OCI-LY7 (cell line): ENCODE measurements around the gene ENO2. TPM values are rescaled to one million over a fixed set of nuclear protein-coding genes. Genes with fewer than 3 reads are reported as not detected.

Experiments
- BruUV-seq: library from RNA; stranded (reverse); fragments of 400-500 nt; replicated peaks from 2 replicates; lab custom pipeline; 2021; lab: Mats Ljungman, UMichigan
- CTCF ChIA-PET: fragments of 300-600 bp; sonication (Branson Sonifier 250); formaldehyde crosslinking; loops from one replicate; lab custom pipeline; 2022; ENCODE audit warnings: antibody characterized with exemption; ENCODE audit not compliant: unreplicated experiment; lab: Charles Lee
- POLR2A ChIA-PET: fragments of 300-600 bp; sonication (Branson Sonifier 250); formaldehyde crosslinking; loops from one replicate; lab custom pipeline; 2022; ENCODE audit warnings: antibody characterized with exemption; lab: Charles Lee
- DNase-seq: peaks from one replicate; pipeline ENCODE4 v3.0.0-alpha.2; 2015; ENCODE audit warnings: low spot score
- H2AFZ ChIP-seq: fragments of 200-600 bp; sonication (generic), shearing (Covaris generic); 2 replicates; pipeline ENCODE4 v1.6.1; 2014; ENCODE audit warnings: mild to moderate bottlenecking, antibody characterized with exemption, low read length, moderate library complexity
- H3K27ac ChIP-seq: fragments of 200-600 bp; sonication (generic); 2 replicates; pipeline ENCODE4 v1.5.1; 2014; ENCODE audit warnings: mixed run types, low read depth, mild to moderate bottlenecking, moderate library complexity, low read length, inconsistent platforms; ENCODE audit not compliant: poor library complexity, severe bottlenecking
- H3K36me3 ChIP-seq: fragments of 200-600 bp; sonication (generic); 2 replicates; pipeline ENCODE4 v1.6.1; 2014; ENCODE audit warnings: mild to moderate bottlenecking, antibody characterized with exemption, low read length, moderate library complexity, mixed read lengths; ENCODE audit not compliant: insufficient read depth
- H3K4me1 ChIP-seq: fragments of 200-600 bp; sonication (generic); 2 replicates; pipeline ENCODE4 v1.5.1; 2014; ENCODE audit warnings: mild to moderate bottlenecking, low read length; ENCODE audit not compliant: insufficient read depth, poor library complexity, severe bottlenecking
- H3K4me2 ChIP-seq: fragments of 200-600 bp; sonication (generic); 2 replicates; pipeline ENCODE4 v1.6.1; 2014; ENCODE audit warnings: mild to moderate bottlenecking, low read length
- H3K4me3 ChIP-seq: fragments of 200-600 bp; sonication (generic); 2 replicates; pipeline ENCODE4 v1.5.1; 2014; ENCODE audit warnings: mild to moderate bottlenecking, low read depth, low read length; ENCODE audit not compliant: poor library complexity, severe bottlenecking
- H3K79me2 ChIP-seq: fragments of 200-600 bp; sonication (generic); 2 replicates; pipeline ENCODE4 v1.6.1; 2016; ENCODE audit warnings: low read depth, mild to moderate bottlenecking, low read length, moderate library complexity, mixed read lengths; ENCODE audit not compliant: insufficient read depth
- H3K9me2 ChIP-seq: fragments of 200-600 bp; sonication (generic); 2 replicates; pipeline ENCODE4 v1.6.1; 2016; ENCODE audit warnings: mild to moderate bottlenecking, low read length, mixed read lengths; ENCODE audit not compliant: insufficient read depth
- H3K9me3 ChIP-seq: fragments of 200-600 bp; sonication (generic); 2 replicates; pipeline ENCODE4 v1.6.1; 2014; ENCODE audit warnings: mild to moderate bottlenecking, mixed run types, low read length, mixed read lengths
- H4K20me1 ChIP-seq: fragments of 200-600 bp; sonication (generic); 2 replicates; pipeline ENCODE4 v1.6.1; 2014; ENCODE audit warnings: mild to moderate bottlenecking, antibody characterized with exemption, low read length, moderate library complexity, mixed read lengths; ENCODE audit not compliant: insufficient read depth
- CTCF ChIP-seq: fragments of 200-600 bp; sonication (generic); conservative IDR thresholded peaks from 2 replicates; pipeline ENCODE4 v1.5.1; 2014; ENCODE audit warnings: mild to moderate bottlenecking, antibody characterized with exemption, low read length, moderate library complexity, mixed read lengths
- EZH2phosphoT487 ChIP-seq: fragments of 200-600 bp; sonication (generic); IDR thresholded peaks from 2 replicates; pipeline ENCODE4 v1.6.1; 2018; ENCODE audit warnings: low read depth, borderline replicate concordance, mild to moderate bottlenecking, mixed run types, antibody characterized with exemption, low read length, moderate library complexity, mixed read lengths
- intact Hi-C: fragments of 100-400 bp; cut with micrococcal nuclease; formaldehyde crosslinking; loops from one replicate; pipeline ENCODE4 v1.10.0; 2022; ENCODE audit not compliant: unreplicated experiment
- total RNA-seq, 2 experiments: library from RNA; depleted of rRNA in 1 of 2; stranded (reverse); fragments of >200 nt in 1 of 2; shearing (Covaris generic) in 1 of 2; gene quantifications; 2 replicates each; pipeline ENCODE4 v1.2.3, GENCODE V29; 2014 to 2022

ENO2 gene
- total RNA-seq, 2 experiments from 2014 or later = 24.9 to 89.5 TPM

DNA sequence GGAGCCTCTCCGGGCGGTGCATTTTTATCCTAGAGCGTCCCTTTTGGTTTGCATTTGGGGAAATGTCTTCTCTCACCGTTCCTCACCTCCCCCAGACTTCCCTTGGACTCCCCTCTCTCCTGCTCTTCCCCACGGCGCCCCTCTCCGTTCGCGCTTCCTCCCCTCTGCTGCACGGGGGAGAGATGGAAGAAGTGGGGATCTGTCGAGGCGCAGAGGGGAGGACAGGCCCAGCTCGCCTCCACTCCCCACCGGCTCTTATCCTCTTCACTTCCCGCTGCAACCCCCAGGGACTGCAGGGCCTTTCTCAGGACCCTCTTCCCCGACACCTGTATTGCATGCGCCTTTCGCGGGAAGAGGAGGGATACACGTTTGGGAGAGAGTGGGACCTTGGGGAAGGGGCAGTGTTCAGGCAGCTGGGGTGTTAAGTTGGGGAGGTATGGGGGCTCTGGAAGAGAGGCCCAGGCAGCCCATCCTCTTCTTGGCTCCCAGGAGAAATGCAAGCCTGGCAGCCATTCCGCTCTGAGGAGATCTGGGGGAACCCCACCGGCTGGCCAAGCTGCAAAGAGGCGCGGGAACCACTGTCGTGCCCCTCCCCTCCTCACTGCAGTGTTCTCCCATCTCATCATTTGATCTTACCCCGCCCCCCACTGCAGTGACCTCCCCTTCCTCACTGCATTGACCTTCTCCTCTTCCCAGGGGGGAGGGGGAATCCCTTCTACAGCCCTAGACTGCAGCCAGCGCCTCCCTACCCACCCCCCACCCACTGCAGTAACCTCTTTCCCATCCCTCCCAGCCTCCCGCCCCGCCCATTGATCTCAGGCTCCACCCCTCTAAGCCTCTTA lies 788 bp downstream of the ENO2 start:
- Histone ChIP-seq H3K9me3 (no peaks in the 10 kb centered on the region), H3K27ac (no peak overlapping the region), H3K9me2 (no peaks in the 10 kb centered on the region), H4K20me1 (no peaks in the 10 kb centered on the region), H3K4me2 (peak overlapping the region; percentile 73), H3K36me3 (peaks cover 5% of the 10 kb centered on the region; the same call in 1 of the 2 replicates), H3K4me3 (peak overlapping the region; percentile 71), H2AFZ (peak overlapping the region; percentile 80), H3K4me1 (peaks cover 42% of the 10 kb centered on the region), H3K79me2 (no peaks in the 10 kb centered on the region)
- no peak for DNase-seq
- CTCF ChIA-PET = no interaction called here
- BruUV-seq = TSS peak; percentile 49
- TF ChIP-seq CTCF (no peak), EZH2phosphoT487 (no peak)
- intact Hi-C loops = loop anchor here (1.0 to 2.0 kb wide), 2 partner anchors 24 to 42 kb away; partner anchors contain the start of gene SPSB2
- POLR2A ChIA-PET = interaction anchor here (0.7 to 1.3 kb wide), 3 partner anchors 28 to 63 kb away, joined by 4 to 5 read pairs (median 4); partner anchors contain the start of genes RNU7-1 and USP5

GRCh38 chr12:6915789-6916285 lies 1.5 kb downstream of the ENO2 start:
- H3K9me2 ChIP-seq = no peaks in the 10 kb centered on the region
- peaks cover 5% of the 10 kb centered on the region; the same call in 1 of the 2 replicates for H3K36me3 ChIP-seq
- H4K20me1 ChIP-seq = no peaks in the 10 kb centered on the region
- H3K4me3 ChIP-seq = peak overlapping the region; percentile 71
- H3K27ac ChIP-seq = no peak overlapping the region
- ChIA-PET CTCF (no interaction called here), POLR2A (interaction anchor here (1.3 kb wide), 1 partner anchor 28 kb away, joined by 4 read pairs; the partner anchor contains the start of gene RNU7-1)
- no peaks in the 10 kb centered on the region for H3K79me2 ChIP-seq
- BruUV-seq = no TSS peak
- TF ChIP-seq EZH2phosphoT487 (no peak), CTCF (no peak)
- H2AFZ ChIP-seq = no peak overlapping the region
- H3K4me1 ChIP-seq = peaks cover 48% of the 10 kb centered on the region
- H3K4me2 ChIP-seq = peak overlapping the region; percentile 73
- no peaks in the 10 kb centered on the region for H3K9me3 ChIP-seq
- DNase-seq = no peak
- intact Hi-C loops = loop anchor here (2.0 kb wide), 1 partner anchor 43 kb away; the partner anchor contains the start of gene SPSB2
